ENCODE measurements around the gene KCNJ4.

- TF ChIP-seq CTCF (IDR thresholded peaks at IDR 0.05): no peak
- TF ChIP-seq POLR2A (IDR thresholded peaks at IDR 0.05; ENCODE audit: low read depth): no peak
These were observed 48.0 kb upstream of the KCNJ4 start for GRCh38 chr22:38503021-38503420.

All from esophagus muscularis mucosa (tissue), 3 donors.